KOPT-K1 (cell line): Measurements from ENCODE around the gene PRKCG.
"Not testable (repeated sequence)": the region's sequence is repeated elsewhere in the genome, so short reads cannot be mapped to it uniquely, and the experiment has no call there.

Experiments used
- H3K27ac ChIP-seq: fragments of 200-600 bp; sonication (generic); 2 replicates; pipeline ENCODE4 v1.5.1; 2016; ENCODE audit warnings: antibody characterized with exemption, mild to moderate bottlenecking, low read depth, low read length; ENCODE audit not compliant: poor library complexity, severe bottlenecking
- H3K36me3 ChIP-seq: fragments of 200-600 bp; sonication (generic); 2 replicates; pipeline ENCODE4 v1.5.1; 2017; ENCODE audit warnings: antibody characterized with exemption, mild to moderate bottlenecking, low read length, moderate library complexity; ENCODE audit not compliant: insufficient read depth
- H3K9me3 ChIP-seq: fragments of 200-600 bp; sonication (generic); 2 replicates; pipeline ENCODE4 v1.5.1; 2017; ENCODE audit warnings: antibody characterized with exemption, low read length, mild to moderate bottlenecking; ENCODE audit not compliant: insufficient read depth, poor library complexity, severe bottlenecking

The PRKCG gene

DNA sequence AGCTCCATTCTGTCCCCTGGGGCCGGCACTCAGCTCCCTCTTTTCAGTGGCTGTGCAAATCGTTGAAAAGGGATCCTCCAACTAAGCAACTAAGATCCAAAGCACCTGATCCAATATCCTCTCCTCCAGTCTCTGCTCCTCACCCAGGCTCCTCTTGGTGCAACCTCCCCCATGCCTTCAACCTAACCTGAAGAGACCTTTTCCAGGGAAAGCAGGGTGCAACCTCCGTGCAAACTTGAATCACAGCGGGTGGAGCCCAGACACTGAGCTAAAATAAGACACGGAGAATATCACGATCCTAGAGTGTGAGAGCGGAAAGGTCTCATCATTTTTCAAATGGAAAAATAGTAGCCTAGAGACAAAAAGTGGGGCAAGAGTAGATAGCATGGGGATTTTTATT is 35.4 kb downstream of the PRKCG start:
- Histone ChIP-seq H3K36me3 (no peaks in the 10 kb centered on the region), H3K9me3 (no peaks in the 10 kb centered on the region), H3K27ac (no peak overlapping the region)

GRCh38 chr19:53927739-53928138 is 45.7 kb downstream of the PRKCG start:
- H3K36me3 ChIP-seq: no peaks in the 10 kb centered on the region
- H3K27ac ChIP-seq: no peak overlapping the region
- no peaks in the 10 kb centered on the region for H3K9me3 ChIP-seq

DNA sequence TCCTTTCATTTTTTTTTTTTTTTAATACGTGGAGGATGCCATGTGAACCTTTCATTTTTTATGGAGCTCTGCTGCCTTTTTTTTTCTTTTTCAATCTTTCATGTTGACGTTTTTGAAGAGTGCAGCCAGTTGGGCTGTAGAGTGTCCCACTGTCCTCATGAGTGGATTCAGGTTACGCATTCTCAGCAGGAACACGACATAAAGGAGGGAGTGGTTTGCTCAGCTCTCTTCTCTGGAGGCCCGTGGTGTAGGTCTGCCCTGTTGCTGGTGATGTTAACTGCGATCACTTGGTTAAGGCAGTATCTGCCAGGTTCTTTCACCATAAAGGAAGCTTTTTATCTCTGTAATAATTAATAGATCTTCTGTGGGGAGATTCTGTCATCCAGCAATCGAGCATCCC is 54.0 kb downstream of the PRKCG start:
- Histone ChIP-seq H3K27ac (no peak overlapping the region), H3K9me3 (no peaks in the 10 kb centered on the region), H3K36me3 (no peaks in the 10 kb centered on the region)

DNA sequence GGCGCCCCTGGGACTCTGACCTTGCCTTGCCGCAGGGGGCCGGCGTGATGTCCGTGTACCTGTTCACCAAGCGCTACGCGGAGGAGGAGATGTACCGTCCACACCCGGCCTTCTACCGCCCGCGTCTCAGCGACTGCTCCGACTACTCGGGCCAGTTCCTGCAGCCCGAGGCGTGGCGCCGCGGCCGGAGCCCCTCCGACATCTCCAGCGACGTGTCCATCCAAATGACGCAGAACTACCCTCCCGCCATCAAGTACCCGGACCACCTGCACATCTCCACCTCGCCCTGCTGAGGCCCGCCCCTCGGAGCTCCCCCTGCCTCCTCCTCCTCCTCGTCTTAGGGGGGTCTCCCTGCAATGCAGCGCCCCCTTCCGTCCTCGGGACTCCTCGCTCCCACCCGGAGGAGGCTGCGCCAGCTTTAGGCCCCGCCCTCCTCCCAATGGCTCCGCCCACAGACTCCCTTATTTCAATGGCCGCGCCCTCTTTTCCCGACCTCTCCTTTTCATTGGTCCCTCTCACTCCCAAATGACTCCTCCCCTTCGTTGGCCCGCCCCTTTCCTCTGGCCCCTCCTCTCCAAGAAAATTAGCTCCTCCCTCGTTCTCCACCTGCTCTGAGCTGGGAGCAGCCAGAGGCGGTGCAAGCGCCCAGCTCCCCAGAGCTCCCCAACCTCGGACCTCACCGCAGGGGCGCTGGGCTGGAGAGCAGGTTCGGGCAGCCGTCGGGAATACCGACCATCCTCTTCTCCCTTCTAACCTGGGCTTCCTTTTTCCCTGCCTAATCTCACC is 60.2 kb downstream of the PRKCG start:
- Histone ChIP-seq H3K27ac (no peak overlapping the region), H3K36me3 (no peaks in the 10 kb centered on the region), H3K9me3 (no peaks in the 10 kb centered on the region)

DNA sequence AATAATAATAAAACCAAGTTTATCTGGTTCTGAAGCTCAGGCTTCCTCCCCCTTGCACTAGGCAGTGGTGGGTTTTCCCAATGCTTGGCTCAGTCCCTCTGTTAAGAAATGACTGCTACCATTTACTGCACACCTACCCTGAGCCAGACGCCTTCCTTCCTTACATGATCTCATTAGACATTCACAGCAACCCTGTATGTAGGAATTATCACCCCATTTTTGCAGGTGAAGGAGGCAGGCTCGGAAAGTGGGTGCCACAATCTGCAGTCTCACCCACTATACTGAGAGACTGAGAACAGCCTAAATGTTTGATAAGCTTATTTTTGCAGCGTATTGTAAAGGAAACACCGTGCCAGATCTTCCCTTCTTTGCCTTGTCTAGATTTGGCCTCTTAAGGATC is 62.4 kb downstream of the PRKCG start:
- Histone ChIP-seq H3K27ac (no peak overlapping the region), H3K9me3 (no peaks in the 10 kb centered on the region), H3K36me3 (no peaks in the 10 kb centered on the region)

GRCh38 chr19:53944933-53945332 is 62.9 kb downstream of the PRKCG start:
- H3K27ac ChIP-seq: no peak overlapping the region
- no peaks in the 10 kb centered on the region for H3K9me3 ChIP-seq
- H3K36me3 ChIP-seq: no peaks in the 10 kb centered on the region

- Histone ChIP-seq H3K27ac (no peak overlapping the region), H3K36me3 (no peaks in the 10 kb centered on the region), H3K9me3 (no peaks in the 10 kb centered on the region)
Observed at GRCh38 chr19:53945441-53945840, 63.4 kb downstream of the PRKCG start.

GRCh38 chr19:53945998-53946397 is 64.0 kb downstream of the PRKCG start:
- H3K9me3 ChIP-seq: no peaks in the 10 kb centered on the region
- no peaks in the 10 kb centered on the region for H3K36me3 ChIP-seq
- H3K27ac ChIP-seq: no peak overlapping the region

GRCh38 chr19:53947624-53948023 is 65.6 kb downstream of the PRKCG start:
- Histone ChIP-seq H3K27ac (no peak overlapping the region), H3K9me3 (no peaks in the 10 kb centered on the region), H3K36me3 (no peaks in the 10 kb centered on the region)

- not testable (repeated sequence) for H3K36me3 ChIP-seq, H3K27ac ChIP-seq, H3K9me3 ChIP-seq
Observed at GRCh38 chr19:53948611-53949010, 66.6 kb downstream of the PRKCG start.

DNA sequence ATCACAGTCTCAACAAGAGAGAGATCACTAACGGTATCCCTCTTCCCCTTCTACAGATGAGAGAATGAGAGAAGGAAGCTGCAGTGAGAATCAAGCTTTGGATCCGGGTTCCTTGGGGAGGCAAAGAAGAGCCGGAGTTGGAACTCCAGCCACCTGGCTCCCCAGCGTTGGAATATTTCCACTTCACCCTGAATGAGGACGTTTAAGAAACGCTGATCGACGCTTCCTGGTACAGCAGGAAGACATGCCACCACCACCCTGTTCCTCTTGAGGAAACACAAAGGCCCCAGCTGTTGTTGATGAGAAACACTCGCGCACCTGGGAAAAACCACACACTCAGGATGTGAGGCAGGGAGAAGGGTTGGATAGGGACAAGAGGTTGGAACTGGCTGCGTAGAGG is 69.4 kb downstream of the PRKCG start:
- H3K9me3 ChIP-seq: no peaks in the 10 kb centered on the region
- H3K36me3 ChIP-seq: no peaks in the 10 kb centered on the region
- no peak overlapping the region for H3K27ac ChIP-seq

DNA sequence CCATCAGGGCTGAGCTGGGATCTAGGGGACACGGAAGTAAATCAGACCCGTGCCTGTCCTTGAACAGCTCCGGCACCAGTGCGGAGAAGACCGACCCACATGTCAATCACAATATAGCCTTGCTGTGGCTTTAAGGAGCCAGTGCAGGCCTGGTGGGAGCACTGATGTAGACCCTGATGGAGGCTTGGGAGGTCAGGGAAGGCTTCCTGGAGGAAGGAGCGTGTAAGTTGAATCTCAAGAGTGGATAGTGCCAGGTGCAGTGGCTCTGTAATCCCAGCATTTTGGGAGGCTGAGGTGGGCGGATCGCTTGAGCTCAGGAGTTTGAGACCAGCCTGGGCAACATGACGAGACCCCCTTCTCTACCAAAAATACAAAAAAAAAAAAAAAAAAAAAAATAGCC is 70.0 kb downstream of the PRKCG start:
- Histone ChIP-seq H3K36me3 (no peaks in the 10 kb centered on the region), H3K9me3 (no peaks in the 10 kb centered on the region), H3K27ac (no peak overlapping the region)

DNA sequence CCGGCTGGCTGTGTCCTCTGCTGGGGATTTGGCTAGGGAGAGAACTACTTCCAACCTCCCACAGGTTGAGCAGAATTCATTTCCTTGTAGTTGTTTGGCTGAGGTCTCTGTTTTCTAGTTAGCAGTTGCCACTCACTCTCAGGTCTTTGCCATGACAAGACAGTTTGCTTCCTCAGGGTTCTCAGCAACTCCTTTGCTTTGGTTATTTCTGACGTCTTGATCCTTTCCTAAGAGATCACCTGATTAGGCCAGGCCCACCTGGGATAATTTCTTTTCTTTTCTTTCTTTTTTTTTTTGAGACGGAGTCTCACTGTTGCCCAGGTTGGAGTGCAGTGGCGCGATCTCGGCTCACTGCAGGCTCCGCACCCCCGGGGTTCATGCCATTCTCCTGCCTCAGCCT is 71.4 kb downstream of the PRKCG start:
- Histone ChIP-seq H3K9me3 (no peaks in the 10 kb centered on the region), H3K27ac (no peak overlapping the region), H3K36me3 (no peaks in the 10 kb centered on the region)
